ENCODE measurements around the gene PSKH1.

The PSKH1 gene

DNA sequence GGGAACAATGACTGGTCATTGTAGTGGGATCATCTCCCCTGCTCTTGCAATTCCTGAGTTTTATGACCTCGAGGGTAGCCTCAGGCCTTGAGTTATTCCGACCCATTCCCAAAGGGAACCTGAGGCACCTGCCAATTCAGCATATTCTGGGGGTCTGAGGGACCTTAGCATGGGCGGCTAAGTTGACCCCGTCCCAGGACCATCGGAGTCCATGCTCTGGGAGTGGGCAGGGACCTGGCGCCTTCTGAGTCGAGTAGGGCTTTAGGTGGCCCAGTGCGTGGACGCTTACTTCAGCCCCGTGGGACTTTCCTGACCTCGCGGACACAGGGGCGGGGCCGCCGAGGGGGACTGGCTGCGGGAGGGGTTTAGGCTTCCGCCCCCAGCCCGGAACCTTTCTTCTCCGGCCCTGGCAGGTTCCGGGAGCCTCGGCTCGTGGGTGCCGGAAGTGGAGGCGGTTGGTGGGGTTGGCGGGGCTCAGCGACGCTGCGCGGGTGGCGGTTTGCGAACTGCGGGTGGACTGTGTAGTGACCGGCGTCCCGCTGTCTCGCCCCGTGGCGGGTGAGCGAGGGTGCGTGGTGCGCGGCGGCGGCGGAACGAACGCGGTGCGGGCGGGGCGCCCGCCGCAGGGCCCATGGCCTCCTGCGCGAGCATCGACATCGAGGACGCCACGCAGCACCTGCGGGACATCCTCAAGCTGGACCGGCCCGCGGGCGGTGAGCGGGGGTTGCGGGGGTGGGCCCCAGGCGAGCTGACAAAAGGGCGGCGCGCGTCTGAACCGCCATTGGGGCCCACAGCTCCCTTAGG, 20.2 kb upstream of the PSKH1 start, which contains the start of gene EDC4:
Gene EDC4, plus strand, starts transcription at position 422 of the 804 bp plus-strand sequence. Its CDS starts 210 bp downstream, at position 632.
- CTCF ChIA-PET = interaction anchor here (0.6 to 1.7 kb wide), 5 partner anchors 9 to 142 kb away, joined by 3 to 7 read pairs (median 6); partner anchors contain the start of gene NRN1L
- DNase-seq (ENCODE audit: low spot score) = peak; percentile 89
- TF ChIP-seq, protein P1, sequence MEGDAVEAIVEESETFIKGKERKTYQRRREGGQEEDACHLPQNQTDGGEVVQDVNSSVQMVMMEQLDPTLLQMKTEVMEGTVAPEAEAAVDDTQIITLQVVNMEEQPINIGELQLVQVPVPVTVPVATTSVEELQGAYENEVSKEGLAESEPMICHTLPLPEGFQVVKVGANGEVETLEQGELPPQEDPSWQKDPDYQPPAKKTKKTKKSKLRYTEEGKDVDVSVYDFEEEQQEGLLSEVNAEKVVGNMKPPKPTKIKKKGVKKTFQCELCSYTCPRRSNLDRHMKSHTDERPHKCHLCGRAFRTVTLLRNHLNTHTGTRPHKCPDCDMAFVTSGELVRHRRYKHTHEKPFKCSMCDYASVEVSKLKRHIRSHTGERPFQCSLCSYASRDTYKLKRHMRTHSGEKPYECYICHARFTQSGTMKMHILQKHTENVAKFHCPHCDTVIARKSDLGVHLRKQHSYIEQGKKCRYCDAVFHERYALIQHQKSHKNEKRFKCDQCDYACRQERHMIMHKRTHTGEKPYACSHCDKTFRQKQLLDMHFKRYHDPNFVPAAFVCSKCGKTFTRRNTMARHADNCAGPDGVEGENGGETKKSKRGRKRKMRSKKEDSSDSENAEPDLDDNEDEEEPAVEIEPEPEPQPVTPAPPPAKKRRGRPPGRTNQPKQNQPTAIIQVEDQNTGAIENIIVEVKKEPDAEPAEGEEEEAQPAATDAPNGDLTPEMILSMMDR (conservative IDR thresholded peaks at IDR 0.05; ENCODE audit: low read depth) = no peak
- POLR2A ChIA-PET (ENCODE audit: low non-redundant PET) = no interaction called here
- peak within 1 kb of the TSS; percentile 79 for H3K27ac ChIP-seq

DNA sequence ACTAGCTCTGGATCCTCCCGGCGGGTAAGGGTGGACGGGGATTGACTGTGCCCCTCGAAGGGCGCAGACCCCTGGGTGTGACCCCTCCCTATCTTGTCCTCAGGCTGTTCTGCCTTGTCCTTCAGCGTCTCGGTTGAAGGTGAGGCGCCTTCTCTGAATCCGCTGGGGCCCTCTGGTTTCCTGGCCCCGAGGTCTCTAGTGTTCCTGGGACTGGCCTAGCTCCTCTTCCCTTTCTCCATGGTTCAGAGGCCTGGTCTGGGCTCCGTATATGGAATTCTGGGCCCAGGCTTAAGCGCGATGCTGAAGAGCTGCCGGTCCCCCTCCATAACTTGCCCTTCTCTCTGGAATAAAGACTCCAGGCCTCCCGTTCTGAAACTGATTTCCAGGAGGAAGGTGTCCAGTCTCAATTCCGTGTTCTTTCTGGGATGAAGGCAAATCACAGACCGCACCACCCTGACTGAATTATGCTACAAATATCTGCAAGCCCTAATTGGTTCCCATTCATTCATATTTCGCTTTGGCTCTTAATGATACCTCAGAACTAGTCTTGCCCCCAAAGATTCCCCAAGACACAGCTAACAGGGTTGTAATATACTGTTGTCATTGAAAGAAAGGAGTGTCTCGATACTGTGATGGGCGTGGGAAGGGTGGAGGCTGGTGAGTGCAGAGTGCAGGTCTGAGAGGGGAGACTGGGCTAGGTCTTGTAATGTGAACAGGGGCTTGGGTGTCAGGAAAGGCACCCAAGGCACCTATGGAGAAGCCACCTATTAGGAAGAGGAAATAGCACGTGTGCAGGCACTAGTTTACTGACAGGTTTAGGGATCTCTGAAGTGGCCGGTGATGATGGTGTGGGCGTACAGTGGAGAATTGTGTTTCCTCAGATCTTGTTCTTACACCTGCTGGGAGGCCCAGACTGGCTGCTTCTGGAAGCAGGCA, 19.4 kb upstream of the PSKH1 start:
- POLR2A ChIA-PET (ENCODE audit: low non-redundant PET) = no interaction called here
- TF ChIP-seq, protein P1 (conservative IDR thresholded peaks at IDR 0.05; ENCODE audit: low read depth) = no peak
- CTCF ChIA-PET = interaction anchor here (0.6 to 1.4 kb wide), 5 partner anchors 8 to 143 kb away, joined by 3 to 7 read pairs (median 4); no protein-coding TSS in a partner anchor

DNA sequence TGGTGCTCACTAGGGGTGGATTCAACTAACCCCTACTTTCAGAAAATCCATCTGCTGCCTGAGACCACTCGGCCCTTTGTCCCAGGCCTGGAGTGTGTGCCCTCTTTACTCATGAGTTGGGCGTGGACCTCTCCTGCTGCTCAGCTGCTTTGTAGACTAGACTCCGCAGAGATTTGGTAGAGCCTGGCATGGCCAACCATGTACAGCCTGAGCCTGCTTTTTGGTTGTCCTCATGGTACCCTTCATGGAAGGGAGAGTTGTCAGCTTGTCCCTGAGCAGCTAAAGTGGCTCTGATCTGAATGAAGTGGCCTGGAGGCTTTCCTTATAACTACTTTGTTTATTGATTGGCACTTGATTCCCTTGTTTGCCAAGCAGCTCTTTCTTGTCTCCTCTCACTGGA, 18.7 kb upstream of the PSKH1 start:
- H3K27ac ChIP-seq = peak overlapping the region; percentile 79
- CTCF ChIA-PET = interaction anchor here (0.8 to 1.4 kb wide), 2 partner anchors 9 to 36 kb away, joined by 3 to 7 read pairs; no protein-coding TSS in a partner anchor
- DNase-seq (ENCODE audit: low spot score) = no peak
- POLR2A ChIA-PET (ENCODE audit: low non-redundant PET) = no interaction called here
- TF ChIP-seq, protein P1 (conservative IDR thresholded peaks at IDR 0.05; ENCODE audit: low read depth) = no peak

More for the DNA sequence above, 19.4 kb upstream of the PSKH1 start:
- H3K27ac ChIP-seq = peak overlapping the region; percentile 79
- no peak for DNase-seq (ENCODE audit: low spot score)

DNA sequence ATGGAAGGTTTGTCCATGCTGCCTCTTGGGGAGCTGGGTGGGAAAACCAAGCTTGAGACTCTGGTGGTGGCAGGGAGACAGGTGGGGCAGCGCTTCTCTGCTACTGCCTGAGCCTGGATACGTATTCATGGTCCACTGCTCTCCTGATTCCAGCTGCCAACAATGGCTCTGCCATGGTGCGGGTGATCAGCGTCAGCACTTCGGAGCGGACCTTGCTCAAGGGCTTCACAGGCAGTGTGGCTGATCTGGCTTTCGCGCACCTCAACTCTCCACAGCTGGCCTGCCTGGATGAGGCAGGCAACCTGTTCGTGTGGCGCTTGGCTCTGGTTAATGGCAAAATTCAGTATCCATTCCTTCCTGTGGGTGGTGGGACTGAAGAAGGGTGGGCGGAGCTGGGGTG, 16.0 kb upstream of the PSKH1 start:
- no peak overlapping the region for H3K27ac ChIP-seq
- CTCF ChIA-PET = interaction anchor here (0.7 kb wide), 1 partner anchor 42 kb away, joined by 4 read pairs; no protein-coding TSS in a partner anchor
- TF ChIP-seq, protein P1 (conservative IDR thresholded peaks at IDR 0.05; ENCODE audit: low read depth) = no peak

DNA sequence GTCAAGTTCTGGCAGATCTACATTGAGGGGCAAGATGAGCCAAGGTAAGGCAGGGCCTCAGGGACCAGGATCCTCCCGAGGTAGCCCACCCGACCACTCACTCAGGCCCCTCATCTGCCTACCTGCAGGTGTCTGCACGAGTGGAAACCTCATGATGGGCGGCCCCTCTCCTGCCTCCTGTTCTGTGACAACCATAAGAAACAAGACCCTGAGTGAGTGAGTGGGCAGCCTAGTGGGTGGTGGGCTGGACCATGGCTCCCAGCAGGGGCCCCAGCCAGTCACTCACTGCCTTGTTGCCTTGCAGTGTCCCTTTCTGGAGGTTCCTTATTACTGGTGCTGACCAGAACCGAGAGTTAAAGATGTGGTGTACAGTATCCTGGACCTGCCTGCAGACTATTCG, 14.8 kb upstream of the PSKH1 start:
- CTCF ChIA-PET = interaction anchor here (0.6 to 1.4 kb wide), 3 partner anchors 51 to 323 kb away, joined by 3 read pairs; no protein-coding TSS in a partner anchor
- no peak for DNase-seq (ENCODE audit: low spot score)
- TF ChIP-seq, protein P1 (conservative IDR thresholded peaks at IDR 0.05; ENCODE audit: low read depth) = no peak
- H3K27ac ChIP-seq = no peak overlapping the region
- POLR2A ChIA-PET (ENCODE audit: low non-redundant PET) = no interaction called here

More for the DNA sequence above, 16.0 kb upstream of the PSKH1 start:
- DNase-seq (ENCODE audit: low spot score) = no peak
- POLR2A ChIA-PET (ENCODE audit: low non-redundant PET) = no interaction called here

DNA sequence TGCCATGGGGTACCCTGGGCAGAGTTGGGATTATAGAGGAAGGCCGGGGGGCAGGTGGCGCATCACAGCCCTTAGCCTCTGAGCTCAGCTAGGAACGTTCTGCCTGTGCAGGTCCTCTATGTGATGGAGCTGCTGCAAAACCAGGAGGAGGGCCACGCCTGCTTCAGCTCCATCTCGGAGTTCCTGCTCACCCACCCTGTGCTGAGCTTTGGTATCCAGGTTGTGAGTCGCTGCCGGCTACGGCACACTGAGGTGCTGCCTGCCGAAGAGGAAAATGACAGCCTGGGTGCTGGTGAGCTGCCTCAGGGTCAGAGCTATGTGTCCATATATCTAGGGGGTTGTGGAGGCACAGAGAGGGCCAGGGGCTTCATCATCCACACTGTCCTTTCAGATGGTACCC, 14.2 kb upstream of the PSKH1 start:
- DNase-seq (ENCODE audit: low spot score) = no peak
- H3K27ac ChIP-seq = no peak overlapping the region
- TF ChIP-seq, protein P1 (conservative IDR thresholded peaks at IDR 0.05; ENCODE audit: low read depth) = no peak
- CTCF ChIA-PET = interaction anchor here (0.6 to 1.4 kb wide), 3 partner anchors 50 to 324 kb away, joined by 3 read pairs; no protein-coding TSS in a partner anchor
- POLR2A ChIA-PET (ENCODE audit: low non-redundant PET) = no interaction called here

All from RWPE1 (cell line).